Right lobe of liver (tissue), 4 donors: ENCODE data around the gene STK10.

Experiments
- POLR2A ChIP-seq: fragments of 450-650 bp; IDR thresholded peaks from one replicate; pipeline ENCODE4 v1.6.1; 2017; ENCODE audit warnings: antibody characterized with exemption, mild to moderate bottlenecking
- TF ChIP-seq, protein P1 (sequence below), 4 donors: fragments of 200-600 bp in 3 of 4; fragments of 450-650 bp in 1 of 4; IDR thresholded peaks; one replicate each; pipeline versions ENCODE4 v1.5.1 to v1.8.0; 2016 to 2022; ENCODE audit warnings: antibody characterized with exemption in 4 of 4, mild to moderate bottlenecking in 2 of 4
- donor health status: DM: no; HTN: no; CAD: no.
- donor health status: DM: no; HTN: no; CAD: no.
- donor health status: DM: no; HTN: yes; CAD: no.

DNA sequence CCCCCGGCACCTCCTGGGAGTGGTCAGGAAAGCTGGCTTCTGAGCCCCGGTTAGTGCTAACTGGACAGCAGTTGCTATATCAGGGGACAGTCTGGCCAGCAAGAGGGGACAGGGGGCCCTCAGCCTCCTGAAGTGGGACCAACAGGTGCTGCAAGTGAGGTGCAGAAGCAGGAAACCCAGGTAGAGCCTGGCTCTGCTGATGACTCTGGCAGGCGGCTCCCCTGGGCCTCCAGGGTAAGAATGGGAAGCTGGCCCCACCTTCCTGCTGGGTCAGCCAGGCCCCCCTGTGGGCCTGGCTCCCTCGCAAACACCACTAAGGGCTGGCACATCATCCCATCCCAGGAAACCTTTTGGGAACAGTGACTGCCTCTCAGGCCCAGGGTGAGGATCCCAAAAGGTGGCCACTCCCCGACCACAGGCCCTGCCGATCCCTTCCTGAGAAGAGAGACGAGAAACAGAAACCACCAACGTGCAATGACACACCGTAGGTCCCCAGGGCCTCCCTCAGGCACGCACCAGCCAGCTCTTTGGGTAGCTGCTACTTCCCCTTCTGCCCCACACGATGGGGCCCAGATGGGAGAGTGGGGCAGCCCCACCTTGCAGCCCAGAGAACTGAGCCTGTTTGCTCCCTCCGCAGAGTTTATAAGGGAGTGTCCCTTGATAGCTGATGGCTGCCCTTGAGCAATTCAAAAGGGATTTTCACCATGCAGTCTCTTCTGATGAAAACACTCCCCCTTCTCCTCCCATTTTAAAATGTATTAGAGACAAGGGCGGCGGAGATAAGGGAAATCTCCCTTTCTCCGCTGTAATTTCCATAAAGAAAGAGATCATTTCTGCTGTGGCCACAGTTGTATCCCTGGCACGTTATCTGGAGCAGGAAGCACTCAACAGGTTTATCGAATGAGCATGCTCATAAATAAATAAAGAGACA, 76.8 kb downstream of the STK10 start:
- TF ChIP-seq, protein P1, sequence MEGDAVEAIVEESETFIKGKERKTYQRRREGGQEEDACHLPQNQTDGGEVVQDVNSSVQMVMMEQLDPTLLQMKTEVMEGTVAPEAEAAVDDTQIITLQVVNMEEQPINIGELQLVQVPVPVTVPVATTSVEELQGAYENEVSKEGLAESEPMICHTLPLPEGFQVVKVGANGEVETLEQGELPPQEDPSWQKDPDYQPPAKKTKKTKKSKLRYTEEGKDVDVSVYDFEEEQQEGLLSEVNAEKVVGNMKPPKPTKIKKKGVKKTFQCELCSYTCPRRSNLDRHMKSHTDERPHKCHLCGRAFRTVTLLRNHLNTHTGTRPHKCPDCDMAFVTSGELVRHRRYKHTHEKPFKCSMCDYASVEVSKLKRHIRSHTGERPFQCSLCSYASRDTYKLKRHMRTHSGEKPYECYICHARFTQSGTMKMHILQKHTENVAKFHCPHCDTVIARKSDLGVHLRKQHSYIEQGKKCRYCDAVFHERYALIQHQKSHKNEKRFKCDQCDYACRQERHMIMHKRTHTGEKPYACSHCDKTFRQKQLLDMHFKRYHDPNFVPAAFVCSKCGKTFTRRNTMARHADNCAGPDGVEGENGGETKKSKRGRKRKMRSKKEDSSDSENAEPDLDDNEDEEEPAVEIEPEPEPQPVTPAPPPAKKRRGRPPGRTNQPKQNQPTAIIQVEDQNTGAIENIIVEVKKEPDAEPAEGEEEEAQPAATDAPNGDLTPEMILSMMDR (IDR thresholded peaks at IDR 0.05) = no peak
- no peak for TF ChIP-seq POLR2A
